Mesenteric fat pad (tissue), 1 donor: Measurements from ENCODE around the gene TMEM97. TPM values are rescaled to one million over a fixed set of nuclear protein-coding genes. Genes with fewer than 3 reads are reported as not detected.

Source experiments
- DNase-seq: peaks from one replicate; pipeline ENCODE4 v3.0.0-alpha.2; 2020; ENCODE audit warnings: low spot score
- microRNA-seq: library from miRNA; unstranded; fragments of <30 nt; microRNA quantifications from one replicate; pipeline ENCODE4 v1.2.0, GENCODE V29; 2020; ENCODE audit warnings: borderline number of aligned reads
- total RNA-seq: library from RNA; stranded (reverse); fragmentation: NEBNext Ultra II Directional; extraction: Animal tissue kit (Norgen Biotek cat#: 25700); gene quantifications from one replicate; pipeline ENCODE4 v1.2.1, GENCODE V29; 2021
- donor health status: DM: yes; HTN: yes; CAD: no.

Gene TMEM97
- total RNA-seq, 1 donor from 2014 or later, result 3.1 TPM

DNA sequence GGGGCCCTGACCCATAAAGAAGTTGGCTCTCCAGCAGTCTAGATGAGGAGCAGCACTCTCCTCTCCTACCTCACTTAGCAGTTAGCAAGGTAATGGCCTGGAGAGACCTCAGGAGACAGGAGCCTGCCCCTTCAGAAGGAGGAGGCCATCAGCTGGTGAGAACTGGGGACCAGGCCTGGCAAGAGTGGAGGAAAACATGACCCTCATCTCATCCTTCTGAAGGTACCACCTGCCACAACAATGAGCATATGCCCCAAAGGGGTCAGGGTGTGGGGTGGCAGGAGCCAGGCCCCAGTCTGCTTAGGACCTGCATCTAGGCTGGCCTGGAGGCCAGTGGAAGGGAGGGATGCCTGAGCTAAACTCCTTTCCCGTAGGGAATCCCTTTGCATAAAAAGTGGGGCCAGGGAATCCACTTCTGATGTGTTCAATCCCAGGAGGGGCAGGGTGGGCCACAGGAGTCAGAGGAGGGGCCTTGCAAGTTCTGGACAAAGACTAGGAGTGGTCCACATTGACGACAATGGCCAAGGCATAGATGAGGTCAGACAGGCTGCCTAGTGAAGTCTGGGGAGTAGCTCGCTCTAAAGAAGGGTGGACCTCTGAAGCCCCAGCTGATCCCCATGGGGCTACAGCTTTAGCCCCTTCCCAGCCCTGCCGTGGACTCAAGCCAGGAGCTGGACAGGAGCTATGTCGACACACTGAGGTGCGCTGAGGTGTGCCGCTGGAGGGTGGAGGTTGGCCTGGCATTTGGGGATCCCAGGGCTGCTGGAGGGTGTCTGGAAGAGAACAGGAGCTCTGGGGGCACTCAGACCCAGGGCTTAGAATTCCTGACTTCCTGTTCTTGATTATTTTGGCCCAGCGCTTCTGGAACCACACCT, 45.0 kb downstream of the TMEM97 start:
- no peak for DNase-seq

DNA sequence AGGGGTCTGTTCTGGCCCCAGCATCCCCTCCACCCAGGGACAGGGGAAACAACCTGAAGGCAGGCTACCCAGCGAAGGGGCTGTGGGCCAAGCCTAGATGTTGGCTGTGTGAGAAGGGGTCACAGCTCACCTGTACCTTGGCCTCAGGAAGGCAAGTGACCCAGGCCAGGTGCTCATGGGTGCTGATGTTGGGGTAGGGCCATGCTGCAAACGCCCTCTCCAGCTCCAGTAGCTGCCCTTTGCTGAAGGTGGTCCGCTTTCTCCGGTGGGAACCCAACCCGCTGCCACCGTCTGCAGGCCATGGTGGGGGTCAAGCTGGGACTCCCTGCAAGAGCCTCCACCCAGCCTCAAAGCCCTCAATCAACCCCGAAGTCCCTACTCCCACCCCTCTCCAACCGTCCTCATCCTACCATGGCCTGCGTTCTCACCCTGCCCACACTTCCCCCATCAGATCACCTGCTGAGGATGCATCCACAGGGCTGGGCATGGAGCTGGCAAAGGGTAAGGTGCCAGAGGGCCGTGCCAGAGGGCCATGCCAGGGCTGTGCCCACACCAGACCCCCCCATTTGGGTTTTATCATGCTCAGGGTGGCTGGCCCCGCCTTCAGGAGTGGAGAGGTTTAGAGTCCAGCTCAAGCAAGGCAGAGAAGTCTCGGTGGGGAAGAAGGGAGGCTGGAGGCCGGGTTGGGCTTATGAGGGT, 45.8 kb downstream of the TMEM97 start, which contains the start of gene SEBOX:
TSS of gene SEBOX (minus strand) at position 535 of the 699 bp plus-strand sequence. CDS start at position 487, 48 bp downstream.
- no peak for DNase-seq

DNA sequence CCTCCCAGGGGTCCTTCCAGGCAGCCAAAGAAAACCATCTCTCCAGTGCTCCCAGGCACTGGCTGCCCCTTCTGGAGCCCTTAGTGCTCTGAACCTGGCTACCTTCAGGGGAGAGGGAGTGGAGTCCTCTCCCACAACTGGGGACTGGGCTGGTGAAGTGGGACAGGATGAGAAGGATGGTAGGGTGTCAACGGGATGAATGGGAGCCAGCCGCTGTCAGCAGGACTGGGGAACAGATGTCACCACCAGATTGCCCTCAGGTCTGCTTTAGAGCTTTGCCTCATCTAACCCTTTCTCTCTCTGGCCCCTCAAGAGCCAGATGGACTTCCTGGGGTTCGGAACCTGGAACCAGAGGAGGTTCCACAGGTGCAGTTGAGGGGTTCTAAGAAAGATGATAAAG, 46.5 kb downstream of the TMEM97 start:
- DNase-seq, result no peak

DNA sequence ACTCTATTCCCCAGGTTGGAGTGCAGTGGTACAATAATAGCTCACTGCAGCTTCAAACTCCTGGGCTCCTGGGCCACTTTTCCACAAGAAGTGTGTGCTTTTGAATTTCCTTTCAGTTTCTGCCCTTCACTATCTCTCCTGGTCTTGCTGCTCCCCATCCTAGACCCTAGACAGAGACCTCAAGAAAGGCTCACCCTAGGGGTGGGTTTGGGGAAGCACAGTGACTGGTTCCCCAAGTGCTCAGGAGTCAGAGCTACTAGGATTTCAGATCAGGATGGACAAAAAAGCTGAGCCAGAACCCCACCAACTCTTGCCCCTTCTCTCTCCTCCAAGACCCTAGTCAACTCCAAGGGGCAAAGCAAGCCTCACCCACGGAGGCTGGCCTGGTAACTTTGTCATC, 47.6 kb downstream of the TMEM97 start:
- DNase-seq, result no peak

DNA sequence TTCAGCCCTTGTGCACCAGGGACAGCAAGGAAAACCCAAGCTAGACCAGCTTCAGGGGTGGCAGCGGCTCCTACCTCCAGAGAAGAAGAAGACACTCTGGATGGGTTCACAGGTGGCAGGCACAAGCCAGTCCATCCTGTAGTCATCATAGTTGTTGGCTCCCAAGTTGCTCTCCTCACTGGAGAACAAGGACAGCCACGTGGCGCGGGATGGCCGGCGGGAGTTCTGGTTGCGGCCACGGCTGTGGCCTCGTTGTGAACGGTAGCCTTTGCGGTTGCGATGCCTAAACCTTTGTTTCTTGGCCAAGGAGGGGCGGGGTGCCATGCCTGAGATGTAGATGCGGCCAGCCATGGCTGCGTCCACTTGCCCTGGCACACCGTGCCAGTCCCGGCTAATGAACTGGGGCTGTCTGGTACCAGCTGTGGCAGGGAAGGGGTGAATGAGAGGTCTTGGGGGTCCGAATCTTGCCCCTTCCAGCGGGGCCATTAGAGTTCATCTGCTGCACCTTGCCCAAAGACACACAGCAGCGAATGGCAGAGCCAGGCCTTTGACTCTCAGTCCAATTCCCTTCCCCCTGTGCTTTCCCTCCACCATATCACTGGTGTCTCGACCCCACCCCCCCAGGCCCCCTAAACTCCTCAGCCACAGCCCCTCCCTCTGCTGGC, 48.8 kb downstream of the TMEM97 start:
- no peak for DNase-seq

DNA sequence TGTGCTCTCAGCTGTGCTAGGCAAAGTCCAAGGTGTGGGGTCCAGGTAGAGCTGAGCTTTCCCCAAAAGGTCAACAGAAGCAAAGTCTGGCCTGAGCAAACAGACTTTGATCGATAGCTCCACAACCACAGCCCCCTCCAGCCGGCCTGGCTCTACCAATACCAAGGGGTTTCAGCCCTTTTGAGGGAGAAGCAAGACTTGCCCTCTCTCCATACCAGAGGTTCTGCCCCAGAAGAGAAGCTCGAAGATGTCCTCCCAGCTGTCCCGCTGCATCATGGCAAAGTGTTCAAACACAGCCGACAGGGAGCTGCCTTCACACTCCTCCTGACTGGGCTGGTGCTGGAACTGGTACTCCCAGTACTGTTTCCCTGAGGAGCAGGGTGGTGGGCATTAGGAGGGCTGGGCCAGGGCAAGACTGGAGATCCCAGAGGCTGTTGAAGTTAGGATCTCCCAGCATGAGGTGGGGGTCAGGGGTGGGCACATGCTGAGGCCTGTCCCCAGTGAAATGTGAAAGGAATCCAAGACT, 49.4 kb downstream of the TMEM97 start:
- no peak for DNase-seq

DNA sequence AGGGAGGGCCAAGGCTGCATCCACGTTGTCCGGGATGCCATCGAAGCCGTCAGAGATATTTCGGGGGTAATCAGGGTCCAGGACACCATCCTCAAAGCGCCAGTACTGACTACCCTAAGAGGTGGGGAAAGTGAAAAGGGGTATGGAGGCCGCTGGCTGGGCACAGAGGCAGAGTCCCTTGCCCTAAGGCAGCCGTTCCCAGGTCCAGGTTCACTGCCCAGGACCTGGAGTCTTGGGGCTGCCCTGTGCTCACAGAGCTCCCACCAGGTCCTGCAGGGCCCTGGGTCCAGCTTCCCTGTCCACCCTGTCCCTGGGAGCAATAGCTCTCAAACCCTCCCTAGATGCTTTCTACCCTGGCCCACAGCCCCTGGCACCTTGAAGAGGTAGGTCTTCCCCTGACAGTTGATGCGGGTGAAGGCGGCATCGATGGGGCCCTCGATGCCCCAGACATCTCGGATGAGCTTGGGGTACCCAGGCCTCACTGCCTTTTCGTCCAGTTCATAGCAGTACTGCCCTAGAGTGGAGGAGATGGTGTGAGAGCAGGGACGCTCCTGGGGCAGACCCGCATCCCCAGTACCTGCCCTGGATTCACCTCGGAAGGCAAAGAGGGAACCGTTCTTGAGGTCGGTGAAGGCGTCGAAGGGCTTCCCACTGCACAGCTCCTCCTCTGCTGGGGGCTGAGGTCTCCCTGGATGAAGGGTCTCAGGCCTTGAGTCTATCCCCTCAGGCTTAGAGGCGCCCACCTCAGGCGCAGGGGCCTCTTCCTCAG, 50.1 kb downstream of the TMEM97 start:
- no peak for DNase-seq

DNA sequence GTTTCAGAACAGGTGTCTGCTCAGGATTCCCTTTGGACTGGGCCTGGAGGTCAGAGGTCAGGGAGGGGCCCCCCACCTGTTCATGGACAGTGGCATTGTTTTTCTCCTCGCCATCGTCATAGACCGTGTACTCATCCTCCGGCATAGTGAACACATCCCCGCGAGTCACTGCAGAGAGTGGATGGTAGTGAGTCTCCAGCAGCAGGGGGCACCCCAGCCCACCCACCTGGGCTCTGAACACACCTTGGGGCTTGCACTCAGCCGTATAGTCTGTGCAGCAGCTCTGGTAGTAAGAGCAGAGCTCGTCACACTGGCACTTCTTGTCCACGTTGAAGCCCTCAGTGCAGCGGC, 50.7 kb downstream of the TMEM97 start:
- DNase-seq, result no peak

DNA sequence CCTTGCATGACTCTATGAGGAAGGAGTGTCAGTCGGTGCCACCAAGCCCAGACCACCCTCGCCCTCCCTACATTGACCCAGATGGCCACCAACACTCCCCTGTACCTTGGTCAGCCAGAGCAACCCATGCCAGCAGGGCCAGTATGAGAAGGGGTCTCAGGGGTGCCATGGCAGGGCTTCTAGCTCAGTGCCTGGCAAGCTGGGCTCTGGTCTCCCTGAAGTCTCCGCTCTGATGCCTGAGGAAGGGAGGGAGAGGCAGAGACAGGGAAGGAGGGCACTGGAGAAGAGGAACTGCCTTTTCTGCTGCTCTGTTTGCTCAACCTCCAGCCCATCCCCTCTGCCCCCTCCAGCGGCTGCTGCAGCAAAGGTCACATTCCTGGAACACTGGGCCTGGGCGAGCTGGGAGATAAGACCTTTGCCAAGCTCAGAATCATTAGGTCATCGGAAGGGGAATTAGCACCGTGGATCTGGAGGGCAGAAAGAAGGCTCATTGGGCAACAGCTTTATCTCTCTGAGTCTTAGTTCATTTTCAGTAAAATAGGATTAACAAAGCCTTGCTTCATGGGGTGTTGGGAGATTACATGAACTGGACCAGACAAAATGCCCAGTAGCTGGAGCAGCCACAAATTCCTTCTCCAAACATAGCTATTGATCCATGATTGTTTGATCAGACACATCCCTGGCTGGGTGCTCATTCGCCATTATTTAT, 51.2 kb downstream of the TMEM97 start, which contains the start of gene VTN:
TSS of gene VTN (minus strand) at position 273 of the 709 bp plus-strand sequence. CDS start at position 169, 104 bp downstream.
- no peak for DNase-seq

DNA sequence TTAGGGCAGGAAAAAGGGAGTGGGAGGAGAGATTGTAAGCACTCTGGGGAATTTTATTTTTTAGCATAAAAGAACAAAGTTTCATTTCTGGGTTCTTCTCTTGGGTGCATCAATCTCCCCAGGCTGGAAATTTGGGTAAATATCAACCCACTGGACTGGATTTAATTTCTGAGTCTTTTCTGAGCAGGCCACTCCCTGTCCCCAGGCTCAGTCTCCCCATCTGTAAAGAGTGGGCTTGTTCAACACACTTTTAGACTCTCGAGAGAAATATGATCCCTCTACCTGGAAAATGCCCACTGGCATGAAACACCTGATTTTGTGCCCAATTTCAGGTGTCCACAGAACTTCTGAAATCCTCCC, 51.7 kb downstream of the TMEM97 start:
- DNase-seq, result no peak

DNA sequence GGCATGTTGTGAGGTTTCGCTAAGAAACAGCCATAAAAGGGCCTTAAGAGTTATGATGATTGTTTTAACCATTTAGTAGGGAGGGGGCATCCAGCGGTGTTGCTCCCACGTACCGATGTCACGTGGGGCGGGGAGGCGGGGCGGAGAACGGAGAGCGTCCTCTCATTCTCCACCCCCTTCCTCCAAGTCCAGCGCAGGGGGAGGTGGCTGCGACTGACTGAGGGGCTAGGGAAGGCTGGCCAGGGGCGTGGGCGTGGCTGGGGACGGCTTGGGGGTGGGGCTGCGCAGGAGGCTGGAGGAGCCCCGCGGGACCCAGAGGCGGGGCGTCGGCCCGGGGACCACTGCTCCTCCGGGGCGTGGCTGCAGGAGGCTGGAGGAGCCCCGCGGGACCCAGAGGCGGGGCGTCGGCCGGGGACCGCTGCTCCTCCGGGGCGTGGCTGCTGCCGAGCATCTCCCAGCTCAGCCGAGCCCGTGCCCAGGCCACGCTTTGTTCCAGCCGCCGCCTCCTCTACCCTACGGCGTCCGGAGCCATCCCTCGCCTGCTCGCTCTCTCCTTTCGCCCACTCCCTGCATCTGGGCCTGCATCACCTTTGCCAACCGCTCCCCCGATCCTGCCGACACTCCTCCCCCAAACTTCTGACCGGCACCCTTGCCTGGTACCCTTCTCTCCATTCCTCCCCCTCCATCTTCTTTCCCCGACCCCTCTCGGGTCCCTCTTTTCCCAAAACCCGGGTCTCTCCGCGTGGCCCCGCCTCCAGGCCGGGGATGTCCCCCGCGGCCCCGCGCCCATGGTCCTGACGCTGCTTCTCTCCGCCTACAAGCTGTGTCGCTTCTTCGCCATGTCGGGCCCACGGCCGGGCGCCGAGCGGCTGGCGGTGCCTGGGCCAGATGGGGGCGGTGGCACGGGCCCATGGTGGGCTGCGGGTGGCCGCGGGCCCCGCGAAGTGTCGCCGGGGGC, 52.5 kb downstream of the TMEM97 start, which contains the start of gene SARM1:
TSS of gene SARM1 (plus strand) at position 450 of the 958 bp plus-strand sequence. CDS start at position 789, 339 bp downstream.
- no peak for DNase-seq

DNA sequence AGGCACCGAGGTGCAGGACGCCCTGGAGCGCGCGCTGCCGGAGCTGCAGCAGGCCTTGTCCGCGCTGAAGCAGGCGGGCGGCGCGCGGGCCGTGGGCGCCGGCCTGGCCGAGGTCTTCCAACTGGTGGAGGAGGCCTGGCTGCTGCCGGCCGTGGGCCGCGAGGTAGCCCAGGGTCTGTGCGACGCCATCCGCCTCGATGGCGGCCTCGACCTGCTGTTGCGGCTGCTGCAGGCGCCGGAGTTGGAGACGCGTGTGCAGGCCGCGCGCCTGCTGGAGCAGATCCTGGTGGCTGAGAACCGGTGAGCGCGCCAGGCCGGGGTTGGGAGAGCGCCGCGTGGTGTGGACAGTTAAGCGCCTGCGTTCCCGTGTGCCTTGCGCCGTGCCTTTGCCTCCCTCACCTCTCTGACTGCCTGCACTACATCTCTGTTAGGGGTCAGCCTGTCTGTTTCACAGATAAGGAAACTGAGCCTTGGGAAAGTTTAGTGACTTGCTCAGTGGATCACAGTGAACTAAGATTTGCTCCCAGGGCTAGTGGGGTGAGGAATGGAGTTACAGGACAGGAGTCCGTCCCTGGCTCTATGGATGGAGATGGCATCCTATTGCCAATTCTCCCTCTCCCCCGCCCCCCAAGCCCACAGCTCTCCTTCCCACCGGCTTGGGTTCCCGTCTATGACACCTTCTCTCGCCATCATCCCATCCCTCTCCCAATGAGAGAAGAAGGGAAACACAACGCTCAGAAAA, 53.4 kb downstream of the TMEM97 start:
- no peak for DNase-seq

DNA sequence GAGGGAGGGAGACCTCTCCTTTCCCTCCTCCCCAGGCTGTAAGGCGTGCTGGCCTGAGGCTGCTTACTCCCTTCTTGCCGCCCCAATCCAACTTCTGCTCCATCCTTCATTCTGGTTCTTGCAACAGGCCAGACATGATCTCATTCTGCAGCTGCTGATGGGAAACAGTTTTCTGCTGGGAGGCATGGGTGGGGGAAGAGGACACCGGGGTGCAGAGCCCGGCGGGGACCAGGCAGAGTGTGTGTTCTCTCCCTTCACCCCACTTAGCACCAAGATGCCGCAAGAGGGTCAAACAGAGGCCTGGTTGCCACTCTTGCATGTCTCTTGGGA, 53.9 kb downstream of the TMEM97 start:
- DNase-seq, result no peak

Small RNAs within 50 kb of the gene (microRNA-seq; reads per million reads assigned to microRNA genes)
- not detected for gene MIR4723

Other genes starting within 250 kb of the TMEM97 start
- 31.3 TPM for gene IFT20, start 16.3 kb downstream of the TMEM97 start, total RNA-seq
- 61.3 TPM for gene TNFAIP1, start 16.6 kb downstream of the TMEM97 start, total RNA-seq
- gene POLDIP2, start 38.3 kb downstream of the TMEM97 start, total RNA-seq, result 79.3 TPM
- not detected for gene SEBOX, start 46.0 kb downstream of the TMEM97 start, total RNA-seq
- gene VTN, start 51.1 kb downstream of the TMEM97 start, total RNA-seq, result 2.1 TPM
- 10.7 TPM for gene SARM1, start 52.5 kb downstream of the TMEM97 start, total RNA-seq
- 13.0 TPM for gene SLC46A1, start 87.0 kb downstream of the TMEM97 start, total RNA-seq
- 0.10 TPM for gene SLC13A2, start 154.4 kb downstream of the TMEM97 start, total RNA-seq
- not detected for gene FOXN1, start 187.1 kb downstream of the TMEM97 start, total RNA-seq
- 23.0 TPM for gene UNC119, start 233.4 kb downstream of the TMEM97 start, total RNA-seq